ENCODE results near the gene ATF7IP2.

Gene ATF7IP2

GRCh38 chr16:10518479-10519041, 132.7 kb downstream of the ATF7IP2 start:
- FAIRE-seq, result no peak

- FAIRE-seq, result no peak
These were observed 133.4 kb downstream of the ATF7IP2 start for GRCh38 chr16:10519297-10519696.

- FAIRE-seq, result peak; percentile 33
These were observed 134.3 kb downstream of the ATF7IP2 start for GRCh38 chr16:10519929-10520868.

GRCh38 chr16:10520869-10521578, 135.2 kb downstream of the ATF7IP2 start:
- FAIRE-seq, result no peak

- no peak for FAIRE-seq
These were observed 135.9 kb downstream of the ATF7IP2 start for GRCh38 chr16:10521681-10522274.

GRCh38 chr16:10522966-10523365, 137.1 kb downstream of the ATF7IP2 start:
- FAIRE-seq, result no peak

- FAIRE-seq, result no peak
These were observed 139.5 kb downstream of the ATF7IP2 start for GRCh38 chr16:10525214-10525825.

GRCh38 chr16:10526962-10527361, 141.1 kb downstream of the ATF7IP2 start:
- no peak for FAIRE-seq

GRCh38 chr16:10528635-10529034, 142.8 kb downstream of the ATF7IP2 start:
- no peak for FAIRE-seq

- no peak for FAIRE-seq
These were observed 144.2 kb downstream of the ATF7IP2 start for GRCh38 chr16:10529895-10530669.

- no peak for FAIRE-seq
These were observed 144.8 kb downstream of the ATF7IP2 start for GRCh38 chr16:10530685-10531084.

- no peak for FAIRE-seq
These were observed 145.7 kb downstream of the ATF7IP2 start for GRCh38 chr16:10531582-10531981.
